ENCODE results near the gene NCDN. TPM values are rescaled to one million over a fixed set of nuclear protein-coding genes. Genes with fewer than 3 reads are reported as not detected.

NCDN gene
- total and polyA plus RNA-seq, 2 donors (not counting 3 experiments of a cell fraction or from before 2014, with no cell fraction given), result 17.3 to 22.0 TPM

GRCh38 chr1:35535243-35535642 is 22.4 kb upstream of the NCDN start:
- dilution Hi-C loops (cut with MboI; ENCODE audit: extremely low pct_ligation_motif_present, low sequenced_read_pairs) (no loop called here), intact Hi-C loops (cut with micrococcal nuclease) (no loop called here)
- Histone ChIP-seq H3K9me3 (replicated peaks; ENCODE audit: control insufficient read depth, insufficient read depth, low read length) (no peaks in the 10 kb centered on the region), H3K79me2 (ENCODE audit: control insufficient read depth, insufficient read depth, low read length) (no peaks in the 10 kb centered on the region), H3K4me3 (replicated peaks in 1 of 3; ENCODE audit: insufficient read depth in 1 of 3, low read depth in 1 of 3, low read length in 3 of 3) (no peak overlapping the region), H3K36me3 (ENCODE audit: control insufficient read depth in 2 of 2, extremely low read depth in 1 of 2, insufficient read depth in 2 of 2, low read length in 2 of 2) (peaks cover 0 to 5% of the 10 kb centered on the region in 2 experiments), H3K27ac (ENCODE audit: insufficient read depth, low read depth, low read length) (no peak overlapping the region), H3K4me1 (ENCODE audit: control insufficient read depth, extremely low read depth, insufficient read depth, low read length) (no peaks in the 10 kb centered on the region), H2AFZ (ENCODE audit: low read depth, low read length) (no peak overlapping the region), H3K9me1 (replicated peaks; ENCODE audit: control insufficient read depth, extremely low read depth, insufficient read depth, low read length) (no peaks in the 10 kb centered on the region), H3K27me3 (ENCODE audit: control insufficient read depth in 2 of 2, insufficient read depth in 2 of 2, low read length in 2 of 2) (no peaks in the 10 kb centered on the region), H3K4me2 (ENCODE audit: insufficient read depth, low read length) (no peak overlapping the region), H4K20me1 (replicated peaks; ENCODE audit: control insufficient read depth, extremely low read depth, insufficient read depth, low read length) (peaks cover 3% of the 10 kb centered on the region), H3K9ac (replicated peaks; ENCODE audit: extremely low read depth, insufficient read depth, low read length) (no peak overlapping the region)
- CTCF ChIA-PET, result interaction anchor here (1.0 to 1.8 kb wide), 5 partner anchors 30 to 181 kb away, joined by 3 to 10 read pairs (median 6); no protein-coding TSS in a partner anchor
- POLR2A ChIA-PET, result interaction anchor here (0.6 kb wide), 1 partner anchor 256 kb away, joined by 4 read pairs; no protein-coding TSS in a partner anchor
- no peak for DNase-seq (ENCODE audit: low read depth, low spot score)
- FAIRE-seq, result no peak
- no TSS peak for BruUV-seq (replicated peaks)
- TF ChIP-seq EZH2 (IDR thresholded peaks at IDR 0.05; ENCODE audit: borderline replicate concordance, low read depth, low read length, severe bottlenecking), result no peak
- TF ChIP-seq POLR2AphosphoS5 (IDR thresholded peaks at IDR 0.05; ENCODE audit: insufficient read depth, low read depth, low read length), result no peak
- no peak for TF ChIP-seq MAX (IDR thresholded peaks at IDR 0.05; ENCODE audit: insufficient read depth, insufficient read length)
- no peak for TF ChIP-seq JUN (IDR thresholded peaks at IDR 0.05; ENCODE audit: borderline replicate concordance, insufficient read depth, insufficient read length, low read depth)
- no peak for TF ChIP-seq MYC (IDR thresholded peaks at IDR 0.05; ENCODE audit: low read depth, low read length)
- no peak for TF ChIP-seq POLR2A (IDR thresholded peaks at IDR 0.05; ENCODE audit: low read depth, low read length)
- TF ChIP-seq CTCF (IDR thresholded peaks at IDR 0.05; ENCODE audit: extremely low read depth in 1 of 2, insufficient read depth in 1 of 2, low read depth in 1 of 2, low read length in 2 of 2), result no peak
- no peak for TF ChIP-seq GATA2 (IDR thresholded peaks at IDR 0.05; ENCODE audit: insufficient read depth, insufficient read length, low read depth, low read length)
- no peak for TF ChIP-seq FOS (IDR thresholded peaks at IDR 0.05; ENCODE audit: borderline replicate concordance, insufficient read depth, low read length)
